NCI-H2196 (cell line): Measurements from ENCODE around the gene LMAN1.

ENCODE experiments used
- DNase-seq: peaks from one replicate; lab custom pipeline; 2025; ENCODE audit not compliant: unreplicated experiment; lab: John Stamatoyannopoulos, UW

The LMAN1 gene

DNA sequence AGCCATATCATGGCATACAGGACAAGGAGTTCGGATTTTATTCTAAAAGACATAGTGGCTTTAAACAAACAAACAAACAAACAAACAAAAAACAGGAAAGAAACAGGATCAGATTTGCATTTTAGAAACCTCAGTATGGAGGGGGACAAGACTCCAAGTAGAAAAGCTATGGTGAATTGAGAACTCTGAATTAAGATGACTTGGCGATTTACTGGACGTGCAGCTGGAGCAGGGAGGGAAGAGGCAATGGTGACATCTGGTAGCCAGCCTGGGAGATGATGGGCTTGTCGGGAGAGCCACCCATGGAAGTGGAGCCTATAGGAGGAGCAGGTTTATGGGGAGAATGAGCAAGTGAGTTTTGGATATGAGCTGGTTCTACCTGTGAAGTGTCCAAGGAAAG, 53.8 kb downstream of the LMAN1 start:
- DNase-seq, result no peak

DNA sequence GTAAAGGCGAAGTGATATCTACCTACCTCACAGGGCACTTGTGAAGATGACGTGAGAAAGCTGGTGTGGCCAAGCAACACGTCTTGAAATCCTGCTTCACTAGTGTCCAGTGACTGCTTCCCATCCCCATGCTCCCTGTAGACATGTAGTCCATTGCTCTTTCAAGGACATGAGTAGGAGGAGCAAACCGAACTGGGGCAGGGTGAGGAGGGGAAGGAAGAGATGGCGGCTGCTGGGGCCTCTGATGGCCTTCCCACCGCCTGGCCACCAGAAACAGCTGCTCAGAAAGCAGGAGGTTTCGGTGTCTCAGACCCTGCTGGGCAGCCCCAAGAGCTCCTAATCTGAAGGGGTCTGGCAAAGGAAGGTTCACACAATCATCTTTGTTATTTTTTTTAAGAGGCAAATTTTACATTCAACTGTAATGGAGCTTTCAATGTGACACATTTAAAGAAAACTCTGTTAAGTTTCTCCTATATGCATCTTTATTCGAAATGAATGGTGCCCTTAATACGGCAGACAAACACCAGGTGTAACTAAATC, 55.3 kb downstream of the LMAN1 start:
- DNase-seq, result no peak

GRCh38 chr18:59303006-59303405, 56.1 kb downstream of the LMAN1 start:
- no peak for DNase-seq

DNA sequence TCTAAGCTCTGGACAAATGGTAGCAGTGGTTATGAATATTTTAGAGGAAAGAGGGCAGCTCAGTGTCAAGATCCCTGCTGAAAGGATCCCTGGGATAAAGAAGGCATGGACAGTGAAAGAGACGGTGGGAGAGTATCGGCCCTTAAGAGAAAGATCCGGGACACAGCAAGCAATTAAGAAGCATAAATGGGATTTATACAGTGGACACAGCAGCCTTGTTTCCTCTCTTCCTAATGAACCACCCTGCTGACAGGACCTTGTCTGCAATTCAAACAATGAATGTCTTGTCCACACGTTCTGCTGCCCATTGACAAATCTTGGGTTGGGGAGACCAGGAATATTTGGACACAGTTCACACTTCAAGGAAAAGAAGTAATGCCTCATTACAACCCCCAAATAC, 57.1 kb downstream of the LMAN1 start:
- no peak for DNase-seq

GRCh38 chr18:59300676-59301285, 58.3 kb downstream of the LMAN1 start:
- DNase-seq, result no peak

GRCh38 chr18:59298871-59299270, 60.2 kb downstream of the LMAN1 start:
- no peak for DNase-seq

- DNase-seq, result no peak
These were observed 65.7 kb downstream of the LMAN1 start for GRCh38 chr18:59293317-59293716.

GRCh38 chr18:59286341-59286740, 72.7 kb downstream of the LMAN1 start:
- no peak for DNase-seq

DNA sequence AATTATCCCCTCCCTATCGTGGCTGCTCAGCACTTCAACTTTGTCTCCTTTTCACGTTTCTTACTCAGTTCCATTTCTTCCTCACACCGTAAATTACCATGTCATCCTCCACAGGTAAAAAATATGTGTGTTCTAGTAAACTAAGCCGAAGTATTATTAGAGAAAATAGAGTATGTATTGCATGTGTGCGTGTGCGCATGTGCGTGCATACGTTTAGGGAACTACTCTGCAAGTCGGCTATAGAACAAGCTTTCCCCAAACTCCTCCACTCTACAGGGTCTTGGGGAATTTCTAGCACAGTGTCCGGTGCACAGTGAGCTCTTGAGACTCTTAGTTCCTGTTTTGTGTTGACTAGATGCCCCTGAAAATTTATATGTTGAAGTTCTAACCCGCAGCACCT, 76.7 kb downstream of the LMAN1 start:
- no peak for DNase-seq

GRCh38 chr18:59279722-59280121, 79.3 kb downstream of the LMAN1 start:
- DNase-seq, result no peak

GRCh38 chr18:59279193-59279592, 79.9 kb downstream of the LMAN1 start:
- DNase-seq, result no peak

DNA sequence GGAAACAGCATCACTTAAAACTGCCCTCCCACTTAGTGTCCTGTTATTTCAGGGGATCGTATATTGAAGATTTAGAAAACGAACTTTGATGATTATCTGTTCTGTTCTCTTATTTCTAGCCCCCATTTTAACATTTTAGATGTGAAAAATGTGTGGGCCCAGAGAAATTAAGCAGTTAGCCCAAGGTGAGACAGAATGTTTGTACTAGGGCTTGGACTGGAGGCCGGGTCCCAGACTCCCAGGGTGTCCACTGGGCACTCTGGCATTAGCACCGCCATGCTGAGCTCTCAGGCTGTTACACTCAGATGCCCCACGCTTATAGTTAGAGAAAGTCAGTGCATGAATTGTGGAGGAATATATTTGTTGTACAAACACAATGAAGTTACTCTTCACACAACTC, 80.3 kb downstream of the LMAN1 start:
- DNase-seq, result no peak
